NCI-H1105 (cell line): ENCODE results near the gene THADA.

ENCODE experiments used
- DNase-seq: peaks from one replicate; lab custom pipeline; 2025; lab: John Stamatoyannopoulos, UW

Gene THADA

GRCh38 chr2:43493954-43494353, 101.9 kb downstream of the THADA start:
- no peak for DNase-seq

DNA sequence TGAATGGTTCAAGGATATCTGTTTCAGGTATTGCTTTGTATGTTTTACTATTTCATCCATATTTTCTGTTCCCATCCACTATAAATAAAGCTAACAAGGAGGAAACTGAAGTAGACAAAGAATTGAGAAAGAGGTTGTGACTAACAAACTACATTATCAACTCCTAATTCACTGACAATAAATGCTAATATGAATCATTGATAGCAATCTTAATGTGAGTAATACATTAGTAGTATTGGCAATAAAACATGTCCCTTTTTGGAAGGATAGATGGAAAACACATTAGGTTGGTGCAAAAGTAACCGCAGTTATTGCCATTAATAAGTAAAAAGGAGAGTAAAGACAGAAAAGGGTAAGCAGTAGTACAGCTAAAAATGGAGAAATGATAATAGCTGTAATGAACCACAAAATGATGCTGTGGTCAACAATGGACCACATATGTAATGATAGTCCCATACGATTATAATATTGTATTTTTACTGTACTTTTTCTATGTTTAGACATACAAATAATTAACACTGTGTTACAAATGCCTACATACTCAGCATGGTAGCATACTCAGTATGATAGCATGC, 104.7 kb downstream of the THADA start:
- DNase-seq, result no peak

- DNase-seq, result no peak
These were observed 105.5 kb downstream of the THADA start for GRCh38 chr2:43490252-43490786.

- DNase-seq, result no peak
These were observed 107.1 kb downstream of the THADA start for GRCh38 chr2:43488737-43489136.

GRCh38 chr2:43486603-43487002, 109.2 kb downstream of the THADA start:
- no peak for DNase-seq

GRCh38 chr2:43484323-43484930, 111.4 kb downstream of the THADA start:
- DNase-seq, result peak; percentile 32

DNA sequence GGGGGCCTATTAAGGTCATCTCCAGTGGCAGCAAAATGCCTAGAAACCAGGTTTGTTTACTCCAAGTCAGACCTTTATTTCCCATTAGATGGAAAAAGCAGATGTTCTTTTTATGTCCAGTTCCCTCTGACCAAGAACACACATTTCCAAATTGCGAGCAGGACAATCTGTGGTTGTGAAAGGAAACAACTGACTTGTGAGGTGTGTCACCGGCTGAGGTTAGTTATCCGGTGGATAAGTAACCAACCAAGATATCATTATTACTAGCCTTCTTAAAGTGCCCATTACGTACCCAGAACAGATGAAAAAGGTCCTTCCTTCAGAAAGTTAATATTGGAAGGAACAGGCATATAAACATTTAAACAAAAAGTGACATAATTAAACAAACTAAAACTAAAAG, 112.9 kb downstream of the THADA start:
- no peak for DNase-seq

DNA sequence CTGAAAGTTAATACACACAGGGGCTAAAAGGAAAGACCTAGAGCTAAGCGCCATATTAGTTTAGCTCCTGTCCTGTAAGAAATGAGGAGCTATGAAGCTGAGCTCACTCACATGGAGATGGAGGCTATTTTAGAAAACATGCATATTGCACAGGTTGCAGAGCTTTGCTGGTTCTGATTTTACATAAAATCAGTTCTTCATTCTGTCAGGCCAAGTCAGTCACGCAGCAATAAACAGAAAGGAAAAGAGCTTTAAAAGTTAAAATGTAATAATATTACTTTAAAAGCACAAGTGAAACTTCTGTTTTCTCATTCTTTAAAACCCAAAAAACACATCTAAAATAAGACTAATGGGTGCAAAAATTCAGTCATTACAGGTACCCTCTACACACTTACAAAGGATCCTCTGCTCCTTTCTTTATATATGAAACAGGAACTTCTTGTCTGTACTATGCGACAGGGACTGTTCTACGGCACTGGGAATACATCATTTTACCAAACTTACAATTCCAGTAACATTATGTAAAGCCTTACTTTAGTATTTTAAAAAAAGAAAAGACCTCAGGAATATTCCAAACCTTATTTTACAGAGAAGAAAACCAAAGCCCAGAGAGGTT, 113.8 kb downstream of the THADA start:
- DNase-seq, result no peak

GRCh38 chr2:43480874-43481273, 115.0 kb downstream of the THADA start:
- DNase-seq, result no peak

DNA sequence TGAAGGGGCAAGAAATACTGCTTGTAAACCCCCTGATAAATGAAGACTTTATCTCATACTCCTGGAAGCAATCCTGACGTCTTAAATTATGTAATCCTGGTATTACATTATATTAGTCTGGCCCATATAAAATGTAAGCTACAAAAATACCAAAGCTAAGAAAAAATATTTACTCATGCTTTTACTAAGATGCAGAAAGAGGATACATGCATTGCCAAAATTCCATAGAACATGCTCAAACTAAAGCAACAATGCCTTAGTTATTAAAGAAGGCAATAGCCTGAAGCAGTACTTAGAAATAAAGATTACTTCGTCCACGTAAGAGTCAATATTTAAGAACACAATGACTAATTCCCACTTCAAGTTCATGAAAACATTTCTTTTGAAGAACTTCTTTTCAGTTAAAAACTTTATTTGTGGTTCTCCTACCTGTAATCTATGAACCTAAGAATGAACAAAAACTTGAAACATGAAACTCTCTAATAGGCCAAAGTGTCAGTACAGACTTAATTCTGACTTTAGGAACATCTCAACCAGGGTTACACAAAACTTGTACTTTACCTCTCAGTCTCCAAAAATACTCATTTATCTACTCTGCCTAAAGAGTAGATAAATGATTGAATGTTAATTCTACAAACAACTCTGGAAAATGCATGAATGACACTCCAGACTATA, 117.3 kb downstream of the THADA start:
- no peak for DNase-seq

- DNase-seq, result no peak
These were observed 119.9 kb downstream of the THADA start for GRCh38 chr2:43475922-43476321.

GRCh38 chr2:43475137-43475846, 120.5 kb downstream of the THADA start:
- DNase-seq, result no peak

GRCh38 chr2:43474273-43474672, 121.6 kb downstream of the THADA start:
- DNase-seq, result no peak

GRCh38 chr2:43473767-43474166, 122.1 kb downstream of the THADA start:
- no peak for DNase-seq

- no peak for DNase-seq
These were observed 123.2 kb downstream of the THADA start for GRCh38 chr2:43472527-43473194.

- DNase-seq, result no peak
These were observed 126.1 kb downstream of the THADA start for GRCh38 chr2:43469713-43470112.

DNA sequence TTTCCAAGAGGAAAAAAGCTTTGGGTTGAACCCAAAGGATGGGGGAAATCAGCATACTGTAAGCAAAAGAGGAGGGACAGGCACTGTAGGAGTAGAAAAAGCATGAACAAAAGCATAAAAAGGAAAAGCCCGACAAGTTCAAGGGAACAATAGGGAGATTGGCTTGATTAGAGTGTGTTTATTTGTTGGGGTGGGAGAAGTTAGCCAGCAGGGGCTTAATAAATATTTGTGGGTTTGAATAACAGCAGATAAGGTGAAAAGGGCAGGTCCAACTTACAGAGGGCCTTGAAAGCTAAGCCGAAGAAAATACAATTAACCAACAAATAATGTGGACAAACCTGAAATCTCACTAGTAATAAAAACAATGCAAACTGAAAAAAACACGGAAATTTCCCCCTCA, 126.7 kb downstream of the THADA start:
- DNase-seq, result no peak

DNA sequence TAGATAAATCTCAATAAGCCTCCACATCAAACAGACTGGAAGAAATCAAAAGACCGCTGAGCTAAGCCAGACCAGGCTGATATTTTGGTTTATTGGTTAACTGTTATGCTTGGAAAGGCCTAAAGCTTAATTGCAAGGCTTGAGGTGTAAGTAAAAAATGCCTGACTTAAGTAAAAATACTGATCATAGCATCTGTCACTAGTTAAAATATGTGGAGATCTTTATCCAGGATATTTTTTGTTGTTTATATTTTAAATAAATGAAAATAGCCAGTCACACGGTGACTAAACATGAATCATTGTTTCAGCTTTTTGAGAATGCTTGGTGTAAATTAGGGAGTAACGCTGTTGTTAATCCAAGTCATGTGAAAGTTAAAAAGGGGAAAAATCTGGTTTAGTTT, 127.9 kb downstream of the THADA start:
- DNase-seq, result no peak

GRCh38 chr2:43465234-43465633, 130.6 kb downstream of the THADA start:
- no peak for DNase-seq

DNA sequence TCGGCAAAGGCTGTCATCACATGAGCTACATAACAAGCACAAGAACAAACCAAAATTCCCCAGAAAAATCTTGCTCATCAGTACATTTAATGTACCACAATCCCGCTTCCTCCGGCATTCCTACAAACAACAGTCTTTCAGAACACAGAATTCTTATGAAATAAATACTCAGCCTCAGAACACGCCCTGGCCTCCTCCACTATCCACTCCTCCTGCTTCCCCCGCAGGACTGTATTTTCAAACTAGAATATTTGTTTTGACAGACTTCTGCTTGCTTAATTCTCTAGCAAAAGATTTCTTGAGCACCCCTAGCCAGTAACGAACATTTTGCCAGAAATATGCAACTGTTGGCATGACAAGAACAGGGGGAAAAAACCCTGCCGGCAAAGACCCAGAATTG, 131.2 kb downstream of the THADA start:
- DNase-seq, result no peak

- peak; percentile 50 for DNase-seq
These were observed 132.8 kb downstream of the THADA start for GRCh38 chr2:43462866-43463641.
